ENCODE results near the gene WASHC2C.
"Not testable (repeated sequence)": the region's sequence is repeated elsewhere in the genome, so short reads cannot be mapped to it uniquely, and the experiment has no call there.

DNA sequence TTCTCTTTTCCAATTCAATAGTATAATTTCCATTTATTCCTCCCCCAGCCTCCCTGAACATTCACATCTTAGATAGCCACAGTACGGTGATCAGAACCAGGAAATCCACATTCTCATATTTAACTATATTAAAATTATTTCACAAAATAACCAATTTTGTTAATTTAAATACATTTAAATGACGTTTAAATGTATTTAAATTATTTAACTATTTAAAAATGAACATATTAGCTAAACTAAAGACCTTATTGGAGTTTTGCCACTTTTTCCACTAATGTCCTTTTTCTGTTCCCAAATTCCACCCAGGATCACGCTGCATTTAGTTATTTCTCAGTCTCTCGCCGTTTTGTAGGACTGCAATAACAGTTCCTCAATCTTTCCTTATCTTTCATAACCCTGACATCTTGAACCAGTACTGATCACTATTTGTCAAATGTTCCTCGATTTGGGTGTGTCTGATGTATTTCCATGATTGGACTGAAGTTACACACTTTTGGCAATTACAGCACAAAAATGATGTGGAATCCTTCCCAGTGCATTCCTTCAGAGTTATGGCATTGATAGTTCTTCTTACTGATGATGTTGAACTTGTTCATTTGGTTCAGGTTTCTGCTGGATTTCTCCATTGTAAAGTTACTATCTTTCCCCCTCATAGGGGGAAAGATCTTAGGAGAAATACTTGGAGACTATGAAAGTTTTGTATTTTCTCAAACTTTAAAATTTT is 93.2 kb downstream of the WASHC2C start:
- not testable (repeated sequence) for TF ChIP-seq POLR2A (IDR thresholded peaks at IDR 0.05; ENCODE audit: low read depth, low read length); POLR2AphosphoS5 (IDR thresholded peaks at IDR 0.05; ENCODE audit: low read depth, low read length); TAF1 (IDR thresholded peaks at IDR 0.05; ENCODE audit: borderline replicate concordance, low read depth, low read length)

All from GM12892 (cell line).